GM19099 (cell line): ENCODE data around the gene GMPPA.

ENCODE experiments used
- POLR2A ChIP-seq: IDR thresholded peaks from 3 replicates; pipeline ENCODE4 v1.6.1; 2011; ENCODE audit warnings: low read depth; ENCODE audit not compliant: insufficient read length; ENCODE audit errors: extremely low read depth

GMPPA gene

DNA sequence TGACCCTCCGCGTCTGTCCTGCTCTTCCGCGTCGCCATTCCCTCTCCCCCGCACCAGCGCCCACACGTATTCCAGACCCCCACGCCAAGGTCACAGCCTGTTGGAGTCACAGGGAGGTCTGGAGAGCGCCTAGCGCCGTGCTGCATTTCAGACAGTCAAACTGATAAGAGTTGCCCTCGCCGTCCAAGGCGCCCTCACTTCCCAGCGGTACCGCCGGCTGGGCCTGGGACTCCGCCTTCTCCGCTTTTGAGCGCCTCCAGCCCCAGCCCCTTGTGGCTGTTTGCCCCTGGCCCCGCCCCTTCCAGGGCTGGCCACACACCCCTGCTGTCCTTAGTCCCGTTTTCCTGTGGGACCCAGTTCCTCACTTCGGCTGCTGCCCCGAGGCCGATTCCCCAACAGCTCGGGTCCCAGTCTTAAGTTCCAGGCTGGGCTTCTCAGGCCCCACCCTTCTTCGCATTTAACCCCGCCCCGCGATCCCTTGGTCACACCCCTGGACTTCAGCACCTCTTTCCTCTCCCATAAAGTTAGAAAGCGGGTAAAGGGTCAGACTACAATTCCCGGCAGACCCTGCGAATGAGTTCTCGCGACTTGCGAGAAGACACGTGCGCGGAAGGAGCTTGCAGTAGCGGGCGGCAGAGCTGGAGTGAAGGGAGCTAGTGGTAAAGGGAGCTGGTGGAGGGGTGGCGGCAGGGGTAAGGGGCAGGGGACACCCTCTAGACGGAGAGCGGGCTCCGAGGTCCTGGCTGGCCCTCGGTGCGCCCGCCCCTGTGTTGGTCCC lies at the start of gene GMPPA:
Gene GMPPA (plus strand): TSS at position 612 of the 778 bp plus-strand sequence. CDS start 1,085 bp downstream, outside the sequence.
- TF ChIP-seq POLR2A = peak; percentile 94

DNA sequence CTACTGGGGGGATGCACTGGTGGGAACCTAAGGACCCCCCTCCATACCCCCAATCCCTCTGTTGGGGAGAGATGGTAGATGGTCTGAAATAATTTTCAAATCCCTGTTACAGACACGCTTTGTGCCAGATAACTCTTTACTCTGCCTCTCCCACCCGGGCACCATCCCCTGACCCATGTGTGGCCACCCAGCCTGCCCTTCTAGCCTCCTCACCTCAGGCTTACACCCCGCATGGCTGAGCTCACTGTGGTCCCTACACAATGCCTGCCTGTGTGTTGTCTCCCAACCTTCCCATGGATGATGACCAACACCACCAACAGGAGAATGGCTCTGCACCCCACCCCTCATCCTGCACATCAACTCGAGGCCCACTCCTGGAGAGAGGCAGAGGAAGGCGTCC lies 49.1 kb upstream of the GMPPA start:
- no peak for TF ChIP-seq POLR2A

DNA sequence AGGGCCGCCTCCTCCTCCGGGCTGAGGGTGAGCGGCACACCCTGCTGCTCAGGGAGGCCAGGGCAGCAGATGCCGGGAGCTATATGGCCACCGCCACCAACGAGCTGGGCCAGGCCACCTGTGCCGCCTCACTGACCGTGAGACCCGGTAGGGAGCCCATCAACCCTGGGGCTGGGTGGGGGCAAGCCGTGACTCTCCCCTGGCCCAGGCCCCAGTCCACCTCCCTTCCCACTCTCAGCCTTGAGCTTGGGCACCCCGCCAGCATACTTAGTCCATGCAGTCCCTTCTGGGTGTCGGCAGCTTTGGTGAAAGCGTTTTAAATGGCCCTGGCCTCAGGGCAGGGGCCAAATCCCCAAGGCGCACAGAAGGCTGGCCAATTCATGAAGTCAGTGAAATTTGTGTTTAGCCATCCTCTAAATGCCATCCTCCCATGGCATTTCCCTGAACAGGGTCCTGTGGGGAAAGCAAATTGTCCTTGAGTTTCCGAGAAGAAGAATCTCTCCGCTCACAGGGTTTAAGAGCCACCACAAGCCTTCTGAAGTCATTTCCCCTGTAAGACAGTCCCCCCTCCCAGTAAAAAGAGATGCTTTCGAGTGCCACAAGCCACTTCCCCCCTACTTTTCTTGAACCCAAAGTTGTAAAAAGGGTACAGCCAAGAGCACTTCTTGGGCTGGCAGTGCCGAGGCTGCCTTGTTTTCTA lies 46.9 kb upstream of the GMPPA start:
- no peak for TF ChIP-seq POLR2A

DNA sequence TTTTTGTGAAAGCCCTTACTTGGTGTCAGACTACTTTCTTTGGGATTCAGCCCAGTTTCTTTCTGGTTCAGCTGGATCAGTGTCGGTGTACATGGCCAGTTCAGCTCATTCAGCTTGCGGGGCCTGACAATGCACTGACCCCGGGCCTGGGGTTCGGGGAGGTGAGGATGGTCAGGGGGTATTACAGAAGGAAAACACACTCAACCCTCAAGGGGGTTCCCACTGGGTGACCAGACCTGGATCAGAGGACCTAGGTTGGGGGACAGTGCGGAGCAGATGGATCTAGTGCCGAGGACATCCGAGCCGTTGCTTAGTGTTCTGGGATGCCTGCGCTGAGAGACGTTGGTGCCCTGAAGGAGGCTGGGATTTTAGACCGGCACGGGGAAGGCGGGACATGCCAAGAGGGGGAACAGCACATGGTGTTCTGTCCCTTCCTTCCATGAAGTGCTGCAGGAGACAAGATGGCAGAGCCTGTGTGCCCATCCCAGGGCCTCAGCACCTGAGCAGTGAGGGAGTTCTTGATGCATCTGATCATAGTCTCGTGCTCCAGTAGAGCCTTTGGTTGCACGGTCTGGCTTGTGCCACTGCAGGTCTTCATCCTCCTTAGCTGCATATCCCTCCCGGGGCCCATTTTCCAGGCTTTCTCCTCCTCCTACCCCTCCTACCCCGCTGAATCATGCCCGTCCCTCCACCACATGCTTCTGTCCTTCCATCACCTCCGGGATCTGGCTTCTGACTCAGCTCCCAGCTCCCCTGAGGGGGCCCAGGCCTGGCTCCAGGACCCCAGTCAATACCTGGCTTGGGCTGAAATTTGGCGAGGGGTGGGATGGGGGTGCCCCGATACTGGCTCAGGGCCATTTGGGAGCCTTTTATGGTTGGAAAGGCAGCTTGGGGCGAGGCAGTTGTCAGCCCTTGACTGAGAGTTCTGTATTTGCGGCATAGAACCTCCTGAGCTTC lies 46.1 kb upstream of the GMPPA start:
- TF ChIP-seq POLR2A = no peak

DNA sequence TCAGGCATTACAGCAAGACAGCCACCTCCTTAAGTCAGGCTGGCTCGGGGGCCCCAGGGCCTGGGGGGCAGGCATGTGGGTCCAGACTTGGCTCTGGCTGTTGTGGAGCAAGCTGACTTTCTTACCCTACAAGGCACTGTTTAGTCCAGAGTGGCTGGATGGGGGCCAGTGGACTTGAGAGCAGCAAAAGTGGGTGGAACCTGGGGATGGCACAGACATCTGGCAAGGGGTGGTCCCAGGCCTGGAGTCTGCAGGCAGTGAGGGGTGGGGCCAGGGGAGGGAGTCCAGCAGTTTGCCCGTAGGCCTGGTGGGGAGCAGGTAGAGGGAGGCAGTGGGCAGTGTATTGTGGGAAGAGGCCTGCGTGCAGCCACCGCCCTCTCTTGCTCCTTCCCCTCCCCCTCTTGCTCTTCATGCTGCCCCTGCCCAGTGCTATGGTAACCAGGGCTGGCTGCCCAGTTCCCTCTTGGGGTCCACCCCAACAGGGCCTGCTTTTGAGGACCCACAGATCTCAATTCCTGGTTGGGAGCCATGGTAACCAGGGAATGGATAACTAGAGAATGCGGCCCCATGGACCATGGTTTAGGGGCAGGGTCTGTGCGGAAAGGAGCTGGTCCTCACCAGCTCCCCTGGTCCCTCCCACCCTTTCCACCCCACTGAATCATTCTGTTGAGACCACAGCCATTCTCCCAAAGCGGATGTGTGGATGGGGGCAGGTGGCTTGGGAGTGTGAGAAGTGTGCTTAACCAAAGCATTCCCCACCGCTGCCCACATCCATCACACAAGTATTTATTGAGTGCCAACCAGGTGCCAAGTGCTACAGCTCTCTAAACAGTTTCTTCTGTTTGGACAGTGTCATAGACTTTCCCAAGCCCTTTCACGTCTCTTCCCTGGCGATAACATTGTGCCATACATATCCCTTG lies 44.8 kb upstream of the GMPPA start:
- no peak for TF ChIP-seq POLR2A

DNA sequence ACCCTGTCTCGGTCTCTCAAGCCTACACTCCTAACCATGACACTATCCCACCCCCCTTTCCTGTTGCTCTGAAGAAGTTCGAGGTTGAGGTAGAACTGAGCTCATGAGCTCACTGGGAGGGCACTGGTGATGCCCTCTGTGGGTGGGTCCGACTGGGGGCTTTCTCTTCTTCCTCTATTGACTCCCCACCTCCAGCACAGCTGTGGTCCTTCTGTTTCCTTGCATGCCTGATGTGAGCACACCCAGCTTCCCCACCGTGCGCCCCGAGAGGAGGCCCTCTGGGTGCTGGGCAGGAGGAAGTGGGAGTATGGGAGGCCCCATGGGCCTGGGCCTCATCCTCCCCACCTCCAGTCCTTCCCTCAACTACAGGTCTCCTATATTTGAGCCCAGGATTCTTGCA lies 43.1 kb upstream of the GMPPA start:
- no peak for TF ChIP-seq POLR2A

DNA sequence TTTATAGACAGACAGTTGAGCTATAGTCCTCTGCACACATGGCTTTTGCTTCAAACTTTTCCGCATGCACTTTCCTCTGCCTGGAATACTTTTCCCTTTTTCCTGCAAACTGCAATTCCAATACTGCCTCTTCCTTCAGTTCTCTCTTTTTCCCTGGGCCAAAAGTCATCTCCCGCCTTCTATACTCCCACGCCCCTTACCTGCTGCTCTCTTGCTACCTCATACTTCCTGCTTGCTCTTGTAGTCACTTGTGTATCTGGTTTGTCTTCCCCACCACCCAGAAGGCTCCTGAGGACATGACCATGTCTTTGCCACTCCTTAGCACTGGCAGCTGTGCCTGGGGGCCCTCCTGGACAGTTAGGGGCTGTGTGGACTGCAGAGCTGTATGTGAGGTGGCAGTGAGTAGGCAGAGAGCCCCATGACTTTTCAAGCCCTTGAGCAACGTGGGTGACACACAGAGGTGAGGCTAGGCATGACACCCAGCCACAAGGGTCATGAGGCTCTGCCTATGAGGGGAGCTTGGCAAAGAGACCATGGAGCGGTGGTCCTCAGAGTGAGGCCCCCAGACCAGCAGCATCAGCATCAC lies 40.8 kb upstream of the GMPPA start:
- TF ChIP-seq POLR2A = no peak

DNA sequence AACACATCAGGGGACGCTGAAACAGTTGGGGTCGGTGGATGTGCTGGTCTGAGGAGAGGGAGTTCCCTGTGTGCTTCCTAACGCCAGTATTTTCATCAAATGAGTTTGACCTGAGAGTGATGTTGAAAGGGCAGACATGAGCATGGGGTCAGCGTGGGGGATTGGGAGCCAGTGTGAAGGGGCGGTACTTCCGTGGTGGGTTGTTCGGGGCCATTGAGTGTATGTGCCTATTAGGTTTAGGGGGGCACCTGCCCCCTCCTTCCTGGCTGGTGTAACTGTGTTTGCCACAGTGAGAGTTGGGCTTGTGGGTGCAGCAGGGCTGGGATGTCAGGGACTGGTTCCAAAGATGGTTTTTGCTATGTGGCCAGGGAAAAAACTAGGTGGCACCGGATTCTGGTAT lies 39.7 kb upstream of the GMPPA start:
- TF ChIP-seq POLR2A = no peak

DNA sequence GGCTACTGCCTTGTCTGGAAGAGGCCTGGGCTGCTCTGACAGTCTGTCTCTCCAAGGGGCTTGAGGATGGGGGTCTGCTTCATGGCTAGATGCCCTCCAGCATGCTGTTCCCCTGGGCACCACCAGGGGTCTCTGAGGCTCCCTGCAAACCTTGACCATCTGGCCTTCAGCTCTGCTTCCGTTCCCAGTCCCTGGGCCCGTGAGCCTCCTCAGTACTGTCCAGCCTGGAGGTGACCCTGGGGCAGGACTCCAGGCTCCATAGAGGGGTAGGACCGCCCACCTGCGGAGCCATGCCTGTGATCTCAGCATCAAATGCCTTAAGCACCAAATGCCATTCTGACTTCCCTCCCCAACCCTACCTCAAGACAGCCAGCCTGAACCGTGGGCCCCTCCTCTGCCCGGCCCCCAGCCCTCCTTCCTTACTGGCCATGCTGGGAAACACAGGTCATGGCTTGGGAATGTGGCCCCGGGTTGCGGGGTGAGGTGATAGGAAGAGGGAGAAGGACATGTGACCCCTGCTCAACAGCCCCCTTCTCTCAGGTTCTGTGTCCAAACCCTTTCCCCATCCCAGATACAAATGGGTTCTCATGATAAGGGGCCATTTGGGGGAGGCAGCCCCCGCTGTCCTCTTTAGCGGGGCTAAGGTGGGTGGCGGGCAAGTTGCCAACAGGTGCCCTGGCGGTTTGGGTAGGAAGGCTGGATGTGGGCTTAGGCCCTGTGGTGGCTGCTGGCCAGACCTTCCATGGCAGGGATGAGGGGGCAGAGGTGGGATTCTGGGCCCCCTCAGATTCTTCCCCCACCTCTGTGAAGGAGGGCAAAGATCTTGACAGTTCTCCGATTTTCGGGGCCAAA lies 39.0 kb upstream of the GMPPA start:
- no peak for TF ChIP-seq POLR2A

DNA sequence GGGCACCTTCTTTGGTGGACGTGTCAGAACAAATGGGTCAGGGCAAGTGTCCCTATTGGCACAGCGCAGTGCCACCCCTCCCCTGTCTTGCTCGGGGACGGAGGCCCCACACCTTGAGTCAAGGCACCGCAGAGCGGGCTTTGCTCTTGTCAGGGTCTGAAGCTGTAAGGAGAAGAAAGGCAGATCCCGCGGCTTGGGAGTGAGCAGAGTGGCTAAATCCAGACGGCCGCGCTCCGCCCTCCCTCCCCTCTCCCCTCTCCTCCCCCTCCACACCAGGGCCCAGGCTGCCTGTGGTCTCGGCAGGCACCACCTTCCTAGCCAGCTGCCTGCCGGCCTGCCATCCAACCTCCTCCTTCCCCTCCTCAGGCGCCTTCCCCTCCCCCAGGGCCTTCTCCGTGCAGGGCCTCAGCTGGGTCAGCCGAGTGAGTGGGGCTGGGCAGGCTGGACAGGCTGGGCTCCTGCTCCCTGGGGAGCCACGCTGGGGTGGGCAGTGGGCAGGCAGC lies 38.2 kb upstream of the GMPPA start:
- no peak for TF ChIP-seq POLR2A

DNA sequence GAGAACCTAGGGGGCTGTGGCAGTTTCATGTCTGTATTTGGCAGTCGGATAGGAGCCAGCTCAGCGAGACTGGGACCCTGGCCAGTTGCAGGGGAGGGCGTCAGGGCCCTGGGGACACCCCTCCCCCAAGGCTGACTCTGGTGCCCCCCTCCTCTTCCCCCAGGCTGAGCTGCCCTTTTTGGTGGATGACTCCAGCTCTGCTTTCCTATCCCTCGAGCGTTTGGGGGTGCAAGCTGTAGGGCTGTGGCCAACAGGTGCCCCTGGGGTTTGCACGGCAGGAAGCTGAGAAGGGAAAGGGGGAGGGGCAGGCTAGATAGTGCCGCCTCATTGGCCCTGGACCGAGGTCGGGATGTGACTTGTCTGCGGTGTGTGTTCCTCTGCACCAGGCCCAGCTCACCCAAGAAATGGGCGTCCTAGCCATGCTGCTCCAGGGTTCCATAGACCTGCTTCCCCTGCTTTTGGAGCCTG lies 37.6 kb upstream of the GMPPA start:
- TF ChIP-seq POLR2A = no peak

DNA sequence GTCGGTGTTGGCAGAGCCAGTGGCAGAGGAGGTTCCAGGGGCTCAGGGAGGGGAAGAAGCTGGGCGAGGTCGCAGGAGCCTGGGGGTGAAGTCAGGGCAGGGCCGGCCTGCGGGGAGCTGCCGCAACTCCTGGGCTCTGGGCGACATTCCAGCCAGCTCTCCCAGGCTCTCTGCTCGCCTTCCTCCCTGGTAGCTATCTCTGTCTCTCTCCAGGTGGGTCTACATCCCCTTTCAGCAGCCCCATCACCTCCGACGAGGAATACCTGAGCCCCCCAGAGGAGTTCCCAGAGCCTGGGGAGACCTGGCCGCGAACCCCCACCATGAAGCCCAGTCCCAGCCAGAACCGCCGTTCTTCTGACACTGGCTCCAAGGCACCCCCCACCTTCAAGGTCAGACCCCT lies 37.0 kb upstream of the GMPPA start:
- TF ChIP-seq POLR2A = no peak

DNA sequence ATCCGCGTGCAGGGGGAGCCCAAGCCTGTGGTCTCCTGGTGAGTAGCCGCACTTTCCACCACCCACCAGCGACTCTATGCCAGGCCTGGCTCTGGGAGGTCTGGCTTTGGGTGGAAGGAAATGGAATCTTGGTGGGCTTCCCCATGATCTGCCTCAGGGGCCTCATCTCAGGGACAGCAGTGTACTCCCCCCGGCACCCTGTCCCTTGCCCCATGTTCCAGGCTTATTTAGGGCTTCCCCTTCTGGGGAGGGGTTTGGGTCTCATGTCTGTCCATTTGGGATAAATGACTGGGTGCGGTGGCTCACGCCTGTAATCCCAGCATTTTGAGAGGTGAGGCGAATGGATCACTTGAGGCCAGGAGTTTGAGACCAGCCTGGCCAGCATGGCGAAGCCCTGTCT lies 36.3 kb upstream of the GMPPA start:
- TF ChIP-seq POLR2A = no peak
